DMS53 treated with DMSO at 0.1 percent for 48 hours (cell line): Measurements from ENCODE around the gene NRDC.

Source experiments
- DNase-seq: peaks from one replicate; lab custom pipeline; 2025; ENCODE audit not compliant: unreplicated experiment; lab: John Stamatoyannopoulos, UW

NRDC gene

DNA sequence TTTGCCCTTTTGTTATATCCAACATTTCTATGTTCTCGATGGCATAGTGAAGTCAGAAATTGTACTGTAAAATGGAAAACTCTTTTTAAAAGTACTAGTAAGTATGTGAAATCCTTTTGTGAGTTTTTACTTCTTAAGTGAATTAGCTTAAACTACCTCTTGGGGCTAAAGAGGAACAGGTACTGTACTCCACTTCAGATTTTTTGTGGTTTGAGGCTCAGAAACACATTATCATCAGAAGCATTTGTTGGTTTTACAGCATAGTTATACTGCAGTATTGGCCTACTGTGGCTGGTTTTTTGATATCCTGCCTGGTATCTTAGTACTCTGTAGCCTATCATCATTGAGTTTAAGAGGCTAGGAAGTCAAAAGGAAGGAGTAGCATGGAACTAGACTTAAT is 117.2 kb downstream of the NRDC start:
- no peak for DNase-seq

DNA sequence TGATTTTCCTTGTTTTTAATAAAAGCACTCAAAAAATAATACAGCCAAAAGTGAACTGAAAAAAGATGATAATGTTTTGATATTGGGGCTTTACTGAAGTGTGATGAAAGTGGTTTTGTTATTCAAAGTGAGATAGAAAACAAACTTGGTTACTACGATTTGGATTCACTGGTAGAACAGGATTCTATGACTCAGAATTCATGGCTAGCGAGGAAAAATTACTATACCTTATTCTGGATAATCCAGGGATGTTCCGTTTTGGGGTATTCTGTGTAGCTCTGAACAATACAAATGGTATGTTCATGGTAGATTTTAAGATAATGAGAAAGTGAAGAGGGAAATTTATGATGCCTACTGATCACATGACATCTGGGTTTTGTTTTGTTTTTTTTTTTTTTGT is 117.7 kb downstream of the NRDC start:
- no peak for DNase-seq

DNA sequence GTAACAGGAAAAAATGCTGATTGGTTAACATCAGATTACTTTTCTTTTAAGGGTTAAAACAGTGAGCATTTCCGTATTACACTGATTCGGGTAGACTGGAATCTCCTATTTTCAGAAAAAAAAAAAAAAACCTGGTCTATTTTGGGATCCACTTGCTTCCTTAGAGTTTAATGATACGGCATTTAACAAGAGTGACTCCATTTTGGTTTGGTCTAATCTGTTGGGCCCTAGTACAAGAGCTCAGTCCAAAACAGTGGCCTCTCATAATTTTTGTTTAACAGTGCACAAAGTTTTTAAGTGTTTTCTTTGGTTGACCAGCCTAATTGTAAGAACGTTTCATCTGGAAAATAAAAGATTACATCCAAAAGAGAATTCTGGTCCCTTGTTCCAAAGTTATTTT is 120.2 kb downstream of the NRDC start:
- no peak for DNase-seq

DNA sequence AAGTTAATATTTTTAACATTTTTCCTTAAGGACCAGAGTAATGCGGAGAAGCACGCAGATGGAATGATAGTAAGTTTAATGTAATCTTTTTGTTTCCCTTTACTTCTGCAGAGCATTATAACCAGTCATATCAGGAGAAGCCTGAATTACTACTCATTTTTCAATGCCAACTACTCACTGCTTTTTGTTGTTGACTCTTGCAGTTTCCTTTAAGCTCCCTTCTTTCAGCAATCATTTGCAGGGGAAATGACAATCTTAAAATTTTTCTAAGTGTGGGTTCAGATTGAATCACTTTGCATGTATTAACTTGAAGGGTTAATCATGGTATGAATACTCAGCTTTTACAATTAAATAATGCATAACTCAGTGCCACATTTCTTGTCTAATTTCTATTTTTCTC is 122.2 kb downstream of the NRDC start:
- DNase-seq, result no peak

DNA sequence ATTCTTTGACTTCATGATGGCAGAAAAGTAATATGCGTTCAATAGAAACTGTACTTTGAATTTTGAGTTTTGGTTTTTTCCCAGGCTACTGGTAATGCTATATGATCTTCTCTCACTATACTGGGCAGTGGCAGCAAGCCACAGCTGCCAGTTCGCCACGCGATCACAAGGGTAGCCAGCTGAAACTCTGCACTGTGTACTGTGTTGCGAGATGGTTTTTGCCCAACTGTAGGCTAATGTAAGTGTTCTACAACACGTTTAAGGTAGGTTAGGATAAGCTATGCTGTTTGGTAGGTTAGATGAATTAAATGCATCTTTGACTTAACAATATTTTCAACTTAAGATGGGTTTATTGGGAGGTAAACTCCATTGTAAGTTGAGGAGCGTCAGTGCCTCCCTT is 123.1 kb downstream of the NRDC start:
- no peak for DNase-seq

DNA sequence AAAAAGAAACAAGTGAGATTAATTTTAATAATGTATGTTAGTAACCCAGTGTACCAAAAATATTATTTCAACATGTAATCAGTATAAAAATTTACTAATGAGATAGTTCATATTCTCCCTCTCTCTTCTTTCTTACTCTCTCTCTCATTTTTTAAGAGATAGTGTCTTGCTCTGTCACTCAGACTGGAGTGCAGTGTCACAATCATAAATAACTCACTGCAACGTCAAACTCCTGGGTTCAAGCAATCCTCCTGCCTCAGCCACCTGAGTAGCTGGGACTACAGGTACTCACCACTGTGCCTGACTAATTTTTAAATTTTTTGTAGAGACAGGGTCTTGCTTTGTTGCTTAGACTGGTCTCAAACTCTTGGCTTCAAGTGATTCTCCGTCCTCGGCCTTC is 123.9 kb downstream of the NRDC start:
- DNase-seq, result no peak

DNA sequence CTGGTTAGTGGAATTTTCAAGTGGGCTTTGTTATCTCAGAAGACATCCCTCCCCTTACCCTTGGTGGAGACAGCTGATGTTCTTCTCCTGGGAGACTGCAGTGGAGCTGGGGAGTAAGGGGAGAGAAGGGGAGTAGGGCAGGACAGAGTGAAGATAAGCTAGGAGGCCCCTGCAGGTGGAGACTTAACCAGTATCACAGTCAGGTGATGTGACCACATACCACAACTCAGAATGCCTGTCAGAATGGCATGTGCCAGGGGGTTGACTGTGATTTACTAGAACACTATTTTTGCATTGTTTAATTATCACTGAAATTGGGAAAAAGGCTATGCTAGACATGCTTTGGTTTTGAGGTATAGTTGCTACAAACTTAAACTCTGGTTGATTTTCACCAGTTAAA is 124.6 kb downstream of the NRDC start:
- DNase-seq, result no peak

DNA sequence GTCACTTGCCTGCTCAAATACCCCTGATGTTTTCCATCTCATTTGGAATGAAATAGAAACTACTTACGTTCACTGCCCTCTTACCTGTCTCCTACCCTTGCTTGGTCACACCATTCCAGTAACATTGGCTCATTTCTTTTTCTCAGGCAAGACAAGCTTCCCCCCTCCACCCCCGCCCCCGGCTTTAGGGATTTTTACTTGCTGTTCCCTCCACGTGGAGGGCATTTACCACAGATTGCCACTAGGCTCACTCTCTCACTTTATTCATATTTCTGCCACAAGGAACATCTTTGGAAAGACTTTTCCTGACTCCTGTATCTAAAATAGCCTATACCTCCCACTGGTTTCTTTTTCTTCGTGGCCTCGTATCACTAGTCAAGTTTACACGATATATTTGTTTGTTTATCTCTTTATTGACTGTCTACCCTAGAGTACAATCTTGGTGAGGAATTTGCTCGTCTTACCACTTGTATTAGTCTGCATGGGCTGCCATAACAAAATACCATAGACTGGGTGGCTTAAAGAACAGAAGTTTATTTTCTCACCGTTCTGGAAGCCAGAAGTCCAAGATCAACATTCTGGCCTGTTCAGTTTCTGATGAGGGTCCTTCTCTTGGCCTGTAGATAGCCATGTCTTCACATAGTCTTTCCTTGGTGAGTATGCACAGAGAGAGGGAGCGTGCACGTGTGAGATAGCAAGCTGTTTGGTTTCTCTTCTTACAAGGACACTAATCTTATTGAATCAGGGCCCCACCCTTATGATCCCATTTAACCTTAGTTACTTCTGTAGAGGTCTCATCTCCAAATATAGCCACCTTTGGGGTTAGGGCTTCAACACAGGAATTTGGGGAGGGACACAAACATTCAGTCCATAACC is 126.2 kb downstream of the NRDC start:
- DNase-seq, result no peak

DNA sequence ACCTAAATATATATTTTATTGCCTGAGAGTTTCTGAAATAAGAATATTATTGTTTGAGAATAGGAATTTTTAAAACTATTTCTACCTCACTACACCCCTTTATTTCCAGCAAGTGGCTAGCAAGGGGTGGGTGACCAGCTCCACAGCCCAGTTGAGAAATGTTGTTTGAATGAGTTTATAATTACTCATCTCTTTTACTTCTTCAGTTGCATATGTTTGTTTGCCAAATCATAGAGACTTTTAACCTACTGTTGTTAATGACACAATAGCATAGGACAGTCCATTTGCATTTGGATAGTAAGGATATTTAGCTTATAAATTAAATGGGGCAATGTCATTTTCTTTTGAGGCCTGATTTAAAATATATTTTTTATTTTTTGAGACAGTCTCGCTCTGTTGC is 127.8 kb downstream of the NRDC start:
- DNase-seq, result no peak

DNA sequence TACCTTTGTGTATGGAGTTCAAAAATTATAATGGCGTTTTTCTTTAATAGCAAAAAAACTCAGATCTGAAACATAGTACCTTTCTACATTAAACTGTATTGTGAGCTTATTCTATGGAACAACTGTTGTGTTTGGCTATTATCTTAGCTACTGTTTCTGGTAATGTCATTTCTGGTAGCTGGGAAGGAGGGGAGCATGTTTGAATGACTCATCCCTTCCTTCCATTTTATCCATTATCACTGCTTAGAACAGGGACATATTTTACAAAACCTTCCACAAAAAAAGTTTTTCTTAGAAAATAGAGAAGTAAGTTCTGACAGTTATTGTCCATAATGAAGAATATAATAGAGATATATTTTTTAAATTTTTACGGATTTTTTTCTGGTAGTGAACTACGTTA is 128.3 kb downstream of the NRDC start:
- DNase-seq, result no peak

DNA sequence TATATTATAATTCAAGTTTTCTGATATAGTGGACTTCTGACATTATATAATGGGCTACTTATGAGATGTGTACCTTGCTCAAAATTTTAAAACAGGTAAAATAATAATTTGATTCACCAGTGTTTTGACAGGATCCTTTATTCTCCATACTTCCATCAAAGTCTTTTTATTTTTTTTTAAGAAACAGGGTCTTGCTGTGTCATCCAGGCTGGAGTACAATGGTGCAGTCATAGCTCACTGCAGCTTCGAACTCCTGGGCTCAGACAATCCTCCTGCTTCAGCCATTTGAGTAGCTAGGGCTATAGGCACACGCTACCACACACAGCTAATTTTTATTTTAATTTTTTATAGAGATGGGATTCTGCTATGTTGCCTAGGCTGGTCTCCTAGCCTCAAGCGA is 129.4 kb downstream of the NRDC start:
- DNase-seq, result no peak

DNA sequence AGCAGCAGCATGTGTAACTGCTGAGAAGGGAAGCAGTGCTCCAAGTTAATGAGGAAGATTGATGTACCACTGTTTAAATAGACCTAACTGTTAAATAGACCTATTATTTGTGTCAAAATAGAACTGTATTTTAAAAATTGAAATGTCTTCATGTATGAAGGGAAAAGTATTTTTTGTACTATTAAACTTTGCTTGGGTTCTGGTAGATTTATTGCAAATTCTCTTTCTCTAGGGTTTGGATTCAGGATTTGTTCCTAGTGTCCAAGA is 133.3 kb downstream of the NRDC start:
- no peak for DNase-seq

DNA sequence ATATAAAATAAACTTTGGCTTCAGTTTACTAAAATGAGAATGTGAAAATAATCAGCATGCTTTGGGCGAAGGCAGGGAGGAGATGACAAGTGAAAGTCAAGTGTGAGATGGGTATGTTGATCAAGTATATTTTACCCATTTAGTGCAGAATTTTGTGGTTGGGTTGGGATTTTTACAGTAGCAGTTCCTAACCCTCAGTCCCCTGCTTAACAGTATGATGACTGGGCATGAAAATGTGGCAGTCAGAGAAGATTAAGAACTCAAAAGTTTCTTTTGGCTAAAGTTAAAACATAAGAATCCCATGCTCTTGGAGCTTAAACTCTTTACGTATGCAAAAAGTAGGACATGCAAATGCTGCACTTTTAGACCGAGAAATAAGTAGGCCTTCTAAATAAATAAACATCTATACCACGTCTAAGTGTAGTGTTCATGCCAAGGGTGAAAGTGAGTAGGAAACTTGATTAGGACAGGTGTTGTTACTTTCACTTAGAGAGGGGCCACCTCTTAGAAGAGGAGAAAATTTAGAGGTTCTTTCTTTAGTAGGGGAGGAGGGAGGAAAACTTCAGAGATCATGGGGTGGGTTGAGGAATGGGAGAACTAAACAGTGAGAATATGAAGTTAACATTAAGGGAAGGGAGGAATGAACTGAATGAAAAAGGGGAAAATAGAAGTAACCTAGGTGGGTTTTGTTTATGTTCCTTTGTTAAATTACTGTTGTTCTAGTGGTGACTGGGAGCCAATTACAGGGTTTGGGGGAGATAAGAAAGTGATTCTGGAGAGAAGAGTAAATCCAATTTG is 133.8 kb downstream of the NRDC start:
- DNase-seq, result no peak

DNA sequence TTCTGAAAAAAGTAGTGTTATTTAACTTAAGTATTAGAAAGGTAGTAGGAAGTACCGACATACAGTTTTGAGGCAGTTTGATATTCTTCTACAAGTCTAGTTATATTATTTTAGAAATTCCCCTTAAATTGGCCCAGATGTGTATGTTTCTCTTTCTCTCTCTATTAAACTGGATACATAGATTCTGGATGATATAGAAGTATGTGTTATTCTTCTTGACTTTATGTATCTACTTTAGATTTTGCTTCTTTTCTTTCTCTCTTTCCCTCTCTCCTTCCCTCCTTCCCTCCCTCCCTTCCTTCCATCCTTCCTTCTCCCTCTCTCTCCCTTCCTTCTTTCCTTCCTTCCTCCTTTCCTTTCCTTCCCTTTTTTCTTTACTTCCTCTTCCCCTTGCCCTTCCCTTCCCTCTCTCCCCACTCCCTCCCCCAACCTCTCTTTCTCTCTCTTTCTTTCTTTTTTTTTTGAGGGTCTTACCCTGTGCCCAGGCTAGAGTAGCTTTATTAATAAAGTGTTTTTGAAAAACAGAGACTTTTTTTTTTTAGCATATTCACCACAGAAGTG is 137.3 kb downstream of the NRDC start:
- no peak for DNase-seq

DNA sequence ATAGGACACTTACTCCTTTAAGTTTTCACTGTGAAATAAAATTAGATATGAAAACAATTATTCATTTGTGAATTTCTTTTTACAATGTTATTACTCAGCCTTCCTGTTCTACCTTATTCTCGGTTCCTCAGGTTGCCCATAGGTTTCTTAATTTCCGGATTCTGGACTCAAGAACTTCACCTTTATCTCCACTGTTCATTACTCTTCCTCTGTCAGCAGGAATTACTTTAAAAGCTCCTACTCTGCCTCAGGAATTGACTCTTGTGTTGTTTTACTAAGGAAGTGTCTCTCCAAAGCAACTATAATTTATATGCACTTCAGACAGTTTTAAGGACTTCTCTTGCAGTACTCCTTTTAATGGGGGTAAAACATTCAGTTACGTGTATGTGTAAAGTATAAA is 137.9 kb downstream of the NRDC start:
- DNase-seq, result no peak
